HepG2 (cell line): ENCODE results near the gene C1QTNF1. TPM values are rescaled to one million over a fixed set of nuclear protein-coding genes. Genes with fewer than 3 reads are reported as not detected.
A peak's percentile ranks its signal among the peaks of the same experiment; 100 is the strongest.

Experiments
- ASH2L ChIP-seq: fragments of 300-600, 200-600 bp; sonication (generic); IDR thresholded peaks from 2 replicates; pipeline ENCODE4 v1.7.0; 2017; ENCODE audit warnings: low read depth, mild to moderate bottlenecking, moderate library complexity, mixed read lengths, low read length; ENCODE audit not compliant: insufficient read length
- CAMTA2 ChIP-seq: sonication (generic); formaldehyde crosslinking; IDR thresholded peaks from 2 replicates; pipeline ENCODE4 v1.4.0; 2020; ENCODE audit warnings: mild to moderate bottlenecking, missing genetic modification reagents, borderline replicate concordance
- CC2D1A ChIP-seq: sonication (generic); formaldehyde crosslinking; IDR thresholded peaks from 2 replicates; pipeline ENCODE4 v1.8.1; 2023; ENCODE audit warnings: mild to moderate bottlenecking, missing genetic modification reagents
- FOXK2 ChIP-seq: fragments of 450-650 bp; IDR thresholded peaks from 2 replicates; pipeline ENCODE4 v1.6.1; 2016
- GMEB1 ChIP-seq: sonication (generic); formaldehyde crosslinking; IDR thresholded peaks from 2 replicates; pipeline ENCODE4 v1.5.1; 2020; ENCODE audit warnings: missing genetic modification reagents, mild to moderate bottlenecking, borderline replicate concordance
- HMGXB3 ChIP-seq: sonication (generic); formaldehyde crosslinking; IDR thresholded peaks from 2 replicates; pipeline ENCODE4 v1.4.0; 2020; ENCODE audit warnings: missing genetic modification reagents, borderline replicate concordance
- JUN ChIP-seq: sonication (generic); formaldehyde crosslinking; IDR thresholded peaks from 2 replicates; pipeline ENCODE4 v1.4.0; 2020; ENCODE audit warnings: mild to moderate bottlenecking, missing genetic modification reagents
- MED13 ChIP-seq: sonication (generic); formaldehyde crosslinking; IDR thresholded peaks from 2 replicates; pipeline ENCODE4 v1.5.0; 2020; ENCODE audit warnings: missing genetic modification reagents
- POLR2AphosphoS5 ChIP-seq: IDR thresholded peaks from 2 replicates; pipeline ENCODE4 v1.6.1; 2012; ENCODE audit warnings: low read depth, low read length
- TAF15 ChIP-seq: fragments of 200-400 bp; formaldehyde crosslinking; IDR thresholded peaks from one replicate; pipeline ENCODE4 v1.6.1; 2018; ENCODE audit warnings: mild to moderate bottlenecking, low read depth, low read length; ENCODE audit not compliant: poor library complexity, severe bottlenecking
- TSC22D2 ChIP-seq: sonication (generic); formaldehyde crosslinking; IDR thresholded peaks from 2 replicates; pipeline ENCODE4 v1.5.1; 2020; ENCODE audit warnings: missing genetic modification reagents, mild to moderate bottlenecking, borderline replicate concordance
- U2AF1 ChIP-seq: fragments of 200-400 bp; formaldehyde crosslinking; optimal IDR thresholded peaks from 2 replicates; pipeline ENCODE3; 2017; ENCODE audit warnings: mild to moderate bottlenecking, low read depth, low read length
- ZBTB14 ChIP-seq: sonication (generic); formaldehyde crosslinking; IDR thresholded peaks from 2 replicates; pipeline ENCODE4 v1.4.0; 2020; ENCODE audit warnings: missing genetic modification reagents
- ZBTB20 ChIP-seq: sonication (generic); formaldehyde crosslinking; IDR thresholded peaks from 2 replicates; pipeline ENCODE4 v1.8.1; 2023; ENCODE audit warnings: missing genetic modification reagents, low read depth, mild to moderate bottlenecking, borderline replicate concordance
- ZBTB26 ChIP-seq: IDR thresholded peaks from 2 replicates; pipeline ENCODE4 v1.6.1; 2016; ENCODE audit warnings: missing compliant biosample characterization, missing genetic modification reagents, borderline replicate concordance
- ZFP41 ChIP-seq: sonication (generic); formaldehyde crosslinking; IDR thresholded peaks from 2 replicates; pipeline ENCODE4 v1.4.0; 2020; ENCODE audit warnings: mild to moderate bottlenecking, missing genetic modification reagents, borderline replicate concordance
- ZMYM3 ChIP-seq: sonication (generic); formaldehyde crosslinking; IDR thresholded peaks from 2 replicates; pipeline ENCODE4 v1.5.1; 2020; ENCODE audit warnings: mild to moderate bottlenecking, missing genetic modification reagents
- ZNF274 ChIP-seq: sonication (generic); formaldehyde crosslinking; IDR thresholded peaks from 2 replicates; pipeline ENCODE4 v1.5.1; 2020; ENCODE audit warnings: mild to moderate bottlenecking, missing genetic modification reagents
- ZNF605 ChIP-seq: sonication (generic); formaldehyde crosslinking; IDR thresholded peaks from 2 replicates; pipeline ENCODE4 v1.8.0; 2022; ENCODE audit warnings: mild to moderate bottlenecking, missing genetic modification reagents
- ZNF740 ChIP-seq: sonication (generic); formaldehyde crosslinking; IDR thresholded peaks from 2 replicates; pipeline ENCODE4 v1.4.0; 2020; ENCODE audit warnings: missing genetic modification reagents
- polyA plus RNA-seq, 8 experiments: library from polyadenylated mRNA; depleted of rRNA in 3 of 8; stranded (reverse) in 7 of 8; unstranded in 1 of 8; fragments of >200 nt; fragmentation: Illumina TruSeq in 4 of 8; extraction: Trizol in 4 of 8; gene quantifications; 2 replicates each; pipeline versions ENCODE4 v1.2.1 to v1.2.3, GENCODE V29; 2011 to 2016; ENCODE audit warnings: low read depth in 4 of 8, missing spikeins in 1 of 8, mixed read lengths in 1 of 8; ENCODE audit not compliant: insufficient read depth in 1 of 8
- total RNA-seq, 5 experiments: library from RNA; depleted of rRNA; stranded (reverse); fragments of >200 nt; fragmentation: Illumina TruSeq; extraction: Trizol; gene quantifications; 2 replicates each; pipeline ENCODE4 v1.2.3, GENCODE V29; 2016; ENCODE audit warnings: low read depth in 1 of 5
- TF ChIP-seq, protein P1 (sequence below): sonication (generic); formaldehyde crosslinking; IDR thresholded peaks from 2 replicates; pipeline ENCODE4 v1.8.0; 2022; ENCODE audit warnings: missing genetic modification reagents, low read depth, mild to moderate bottlenecking, borderline replicate concordance

C1QTNF1 gene
- total and polyA plus RNA-seq, 2 of the 13 experiments (the other 11 are each of a cell fraction or from before 2014, with no cell fraction given): 0.18 to 0.86 TPM

DNA sequence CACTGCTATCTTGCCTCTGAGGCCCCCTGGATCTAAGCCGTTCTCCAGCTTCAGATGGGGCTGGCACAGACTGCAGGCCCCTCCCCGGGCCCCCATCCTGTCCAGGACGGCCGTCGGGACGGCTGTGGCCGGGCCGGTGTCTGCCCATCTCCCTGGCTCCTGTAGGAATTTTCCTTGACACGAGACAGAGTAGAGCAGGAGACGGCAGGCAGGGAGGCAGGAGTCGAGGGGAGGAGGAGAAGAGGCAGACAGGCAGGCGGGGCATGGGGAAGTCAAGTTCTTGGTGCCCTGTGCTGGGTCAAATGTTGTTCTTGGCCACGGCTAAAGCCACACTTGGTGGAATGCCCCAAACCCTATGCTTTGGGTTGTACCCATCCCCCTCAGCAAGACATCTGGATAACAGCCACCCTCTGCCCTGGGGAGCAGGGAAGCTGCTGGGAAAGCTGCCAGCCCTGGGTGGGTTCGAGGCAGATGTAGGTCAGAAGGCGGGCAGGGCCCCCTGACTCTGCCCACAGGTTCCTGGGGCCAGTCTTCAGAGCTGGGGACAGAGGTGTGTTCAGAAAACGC, 4.0 kb downstream of the C1QTNF1 start (continued):
- TF ChIP-seq JUN (no peak), ZBTB20 (no peak), TAF15 (no peak), CC2D1A (CRISPR knock-in tag) (no peak), FOXK2 (no peak), ZMYM3 (no peak), ZNF740 (CRISPR knock-in tag) (no peak), U2AF1 (no peak), POLR2AphosphoS5 (no peak), MED13 (CRISPR knock-in tag) (0 out of 2 replicates have a peak, but pooled peaks have one; percentile 4), ZNF605 (CRISPR knock-in tag) (peak; percentile 53; the same call in 1 of the 2 replicates), ASH2L (no peak), ZBTB26 (CRISPR knock-in tag) (no peak), ZFP41 (CRISPR knock-in tag) (no peak), HMGXB3 (no peak), ZNF274 (CRISPR knock-in tag) (no peak), GMEB1 (CRISPR knock-in tag) (no peak), TSC22D2 (CRISPR knock-in tag) (no peak), CAMTA2 (no peak), ZBTB14 (no peak)
- TF ChIP-seq, protein P1, sequence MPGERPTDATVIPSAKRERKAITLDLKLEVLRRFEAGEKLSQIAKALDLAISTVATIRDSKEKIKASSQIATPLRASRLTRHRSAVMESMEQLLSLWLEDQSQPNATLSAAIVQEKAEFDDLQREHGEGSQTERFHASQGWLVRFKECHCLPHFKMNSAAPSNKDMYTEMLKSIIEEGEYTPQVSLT (CRISPR knock-in tag): no peak
